Gastrocnemius medialis (tissue), 4 donors: ENCODE data around the gene RBFOX1.

ENCODE experiments used
- POLR2A ChIP-seq, 2 donors: fragments of 450-650 bp; IDR thresholded peaks; one replicate each; pipeline ENCODE4 v1.6.1; 2017; ENCODE audit warnings: antibody characterized with exemption in 2 of 2, mild to moderate bottlenecking in 2 of 2, moderate library complexity in 2 of 2
- TF ChIP-seq, protein P1 (sequence below), 5 experiments: fragments of 450-650 bp in 3 of 5; fragments of 200-600 bp in 2 of 5; sonication (generic) in 2 of 5; IDR thresholded peaks in 4 of 5; conservative IDR thresholded peaks in 1 of 5; 1 replicate in 4 of 5; 2 replicates in 1 of 5; pipeline ENCODE4 v1.5.1; 2016 to 2019; ENCODE audit warnings: antibody characterized with exemption in 5 of 5, mild to moderate bottlenecking in 3 of 5, moderate library complexity in 3 of 5

GRCh38 chr16:7508656-7509055 lies 176.0 kb downstream of the RBFOX1 start:
- TF ChIP-seq, protein P1, sequence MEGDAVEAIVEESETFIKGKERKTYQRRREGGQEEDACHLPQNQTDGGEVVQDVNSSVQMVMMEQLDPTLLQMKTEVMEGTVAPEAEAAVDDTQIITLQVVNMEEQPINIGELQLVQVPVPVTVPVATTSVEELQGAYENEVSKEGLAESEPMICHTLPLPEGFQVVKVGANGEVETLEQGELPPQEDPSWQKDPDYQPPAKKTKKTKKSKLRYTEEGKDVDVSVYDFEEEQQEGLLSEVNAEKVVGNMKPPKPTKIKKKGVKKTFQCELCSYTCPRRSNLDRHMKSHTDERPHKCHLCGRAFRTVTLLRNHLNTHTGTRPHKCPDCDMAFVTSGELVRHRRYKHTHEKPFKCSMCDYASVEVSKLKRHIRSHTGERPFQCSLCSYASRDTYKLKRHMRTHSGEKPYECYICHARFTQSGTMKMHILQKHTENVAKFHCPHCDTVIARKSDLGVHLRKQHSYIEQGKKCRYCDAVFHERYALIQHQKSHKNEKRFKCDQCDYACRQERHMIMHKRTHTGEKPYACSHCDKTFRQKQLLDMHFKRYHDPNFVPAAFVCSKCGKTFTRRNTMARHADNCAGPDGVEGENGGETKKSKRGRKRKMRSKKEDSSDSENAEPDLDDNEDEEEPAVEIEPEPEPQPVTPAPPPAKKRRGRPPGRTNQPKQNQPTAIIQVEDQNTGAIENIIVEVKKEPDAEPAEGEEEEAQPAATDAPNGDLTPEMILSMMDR (IDR thresholded peaks at IDR 0.05 in 4 of 5, conservative IDR thresholded peaks at IDR 0.05 in 1 of 5): no peak
- TF ChIP-seq POLR2A (IDR thresholded peaks at IDR 0.05): no peak
